Forelimb muscle (tissue), 1 donor: Measurements from ENCODE around the gene SF3B3. TPM values are rescaled to one million over a fixed set of nuclear protein-coding genes. Genes with fewer than 3 reads are reported as not detected.

Source experiments
- DNase-seq: peaks from one replicate; pipeline ENCODE4 v3.0.0-alpha.2; 2013; ENCODE audit warnings: low read depth
- polyA plus RNA-seq: library from polyadenylated mRNA; unstranded; fragments of 120-200 nt; gene quantifications from one replicate; pipeline ENCODE4 v1.2.1, GENCODE V29; 2013; ENCODE audit not compliant: insufficient read length

SF3B3 gene
- 202 TPM for polyA plus RNA-seq

- DNase-seq: peak; percentile 16
These were observed at the start of gene SF3B3 for GRCh38 chr16:70523743-70524398. Gene SF3B3 (plus strand): TSS chr16:70523816. CDS start chr16:70526657, 2,841 bp downstream.

GRCh38 chr16:70474320-70475053 is 49.1 kb upstream of the SF3B3 start:
- DNase-seq: no peak

- no peak for DNase-seq
These were observed 48.4 kb upstream of the SF3B3 start for GRCh38 chr16:70475054-70475871.

- DNase-seq: no peak
These were observed 47.2 kb upstream of the SF3B3 start for GRCh38 chr16:70476272-70477020.

- DNase-seq: no peak
These were observed 45.4 kb upstream of the SF3B3 start for GRCh38 chr16:70478169-70478568.

- no peak for DNase-seq
These were observed 44.7 kb upstream of the SF3B3 start for GRCh38 chr16:70478912-70479341.

- DNase-seq: no peak
These were observed 43.2 kb upstream of the SF3B3 start for GRCh38 chr16:70480127-70481105.

GRCh38 chr16:70481929-70482536 is 41.6 kb upstream of the SF3B3 start:
- no peak for DNase-seq

GRCh38 chr16:70482624-70483023 is 41.0 kb upstream of the SF3B3 start:
- no peak for DNase-seq

- no peak for DNase-seq
These were observed 40.2 kb upstream of the SF3B3 start for GRCh38 chr16:70483426-70483825.

GRCh38 chr16:70484867-70485266 is 38.7 kb upstream of the SF3B3 start:
- no peak for DNase-seq

GRCh38 chr16:70490261-70490660 is 33.4 kb upstream of the SF3B3 start:
- DNase-seq: no peak

- DNase-seq: no peak
These were observed 29.8 kb upstream of the SF3B3 start for GRCh38 chr16:70493802-70494201.

GRCh38 chr16:70494202-70494770 is 29.3 kb upstream of the SF3B3 start:
- DNase-seq: no peak

- DNase-seq: no peak
These were observed 28.8 kb upstream of the SF3B3 start for GRCh38 chr16:70494777-70495176.

- DNase-seq: no peak
These were observed 28.0 kb upstream of the SF3B3 start for GRCh38 chr16:70495425-70496182.

- DNase-seq: no peak
These were observed 27.1 kb upstream of the SF3B3 start for GRCh38 chr16:70496513-70496912.

- no peak for DNase-seq
These were observed 14.9 kb upstream of the SF3B3 start for GRCh38 chr16:70508752-70509151.

- no peak for DNase-seq
These were observed 13.4 kb upstream of the SF3B3 start for GRCh38 chr16:70510216-70510615.
